Measurements from ENCODE around the gene UBQLNL.

The UBQLNL gene

GRCh38 chr11:5489576-5490357 is 26.7 kb downstream of the UBQLNL start:
- Histone ChIP-seq H3K27ac (replicated peaks) (no peak overlapping the region), H3K27me3 (ENCODE audit: insufficient read depth, poor library complexity, severe bottlenecking) (no peaks in the 10 kb centered on the region), H3K4me3 (replicated peaks; ENCODE audit: insufficient read depth, low read length) (no peak overlapping the region)
- no peak for DNase-seq (ENCODE audit: low read depth in 1 of 2, low spot score in 1 of 2)
- TF ChIP-seq POLR2AphosphoS5 (IDR thresholded peaks at IDR 0.05; ENCODE audit: low read depth) (no peak), GABPA (IDR thresholded peaks at IDR 0.05; ENCODE audit: low read depth) (no peak), SPI1 (IDR thresholded peaks at IDR 0.05; ENCODE audit: borderline replicate concordance, low read depth) (no peak)
- TF ChIP-seq, protein P1, sequence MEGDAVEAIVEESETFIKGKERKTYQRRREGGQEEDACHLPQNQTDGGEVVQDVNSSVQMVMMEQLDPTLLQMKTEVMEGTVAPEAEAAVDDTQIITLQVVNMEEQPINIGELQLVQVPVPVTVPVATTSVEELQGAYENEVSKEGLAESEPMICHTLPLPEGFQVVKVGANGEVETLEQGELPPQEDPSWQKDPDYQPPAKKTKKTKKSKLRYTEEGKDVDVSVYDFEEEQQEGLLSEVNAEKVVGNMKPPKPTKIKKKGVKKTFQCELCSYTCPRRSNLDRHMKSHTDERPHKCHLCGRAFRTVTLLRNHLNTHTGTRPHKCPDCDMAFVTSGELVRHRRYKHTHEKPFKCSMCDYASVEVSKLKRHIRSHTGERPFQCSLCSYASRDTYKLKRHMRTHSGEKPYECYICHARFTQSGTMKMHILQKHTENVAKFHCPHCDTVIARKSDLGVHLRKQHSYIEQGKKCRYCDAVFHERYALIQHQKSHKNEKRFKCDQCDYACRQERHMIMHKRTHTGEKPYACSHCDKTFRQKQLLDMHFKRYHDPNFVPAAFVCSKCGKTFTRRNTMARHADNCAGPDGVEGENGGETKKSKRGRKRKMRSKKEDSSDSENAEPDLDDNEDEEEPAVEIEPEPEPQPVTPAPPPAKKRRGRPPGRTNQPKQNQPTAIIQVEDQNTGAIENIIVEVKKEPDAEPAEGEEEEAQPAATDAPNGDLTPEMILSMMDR (IDR thresholded peaks at IDR 0.05; ENCODE audit: insufficient read depth, low read length) = no peak
- TF ChIP-seq, protein P2, sequence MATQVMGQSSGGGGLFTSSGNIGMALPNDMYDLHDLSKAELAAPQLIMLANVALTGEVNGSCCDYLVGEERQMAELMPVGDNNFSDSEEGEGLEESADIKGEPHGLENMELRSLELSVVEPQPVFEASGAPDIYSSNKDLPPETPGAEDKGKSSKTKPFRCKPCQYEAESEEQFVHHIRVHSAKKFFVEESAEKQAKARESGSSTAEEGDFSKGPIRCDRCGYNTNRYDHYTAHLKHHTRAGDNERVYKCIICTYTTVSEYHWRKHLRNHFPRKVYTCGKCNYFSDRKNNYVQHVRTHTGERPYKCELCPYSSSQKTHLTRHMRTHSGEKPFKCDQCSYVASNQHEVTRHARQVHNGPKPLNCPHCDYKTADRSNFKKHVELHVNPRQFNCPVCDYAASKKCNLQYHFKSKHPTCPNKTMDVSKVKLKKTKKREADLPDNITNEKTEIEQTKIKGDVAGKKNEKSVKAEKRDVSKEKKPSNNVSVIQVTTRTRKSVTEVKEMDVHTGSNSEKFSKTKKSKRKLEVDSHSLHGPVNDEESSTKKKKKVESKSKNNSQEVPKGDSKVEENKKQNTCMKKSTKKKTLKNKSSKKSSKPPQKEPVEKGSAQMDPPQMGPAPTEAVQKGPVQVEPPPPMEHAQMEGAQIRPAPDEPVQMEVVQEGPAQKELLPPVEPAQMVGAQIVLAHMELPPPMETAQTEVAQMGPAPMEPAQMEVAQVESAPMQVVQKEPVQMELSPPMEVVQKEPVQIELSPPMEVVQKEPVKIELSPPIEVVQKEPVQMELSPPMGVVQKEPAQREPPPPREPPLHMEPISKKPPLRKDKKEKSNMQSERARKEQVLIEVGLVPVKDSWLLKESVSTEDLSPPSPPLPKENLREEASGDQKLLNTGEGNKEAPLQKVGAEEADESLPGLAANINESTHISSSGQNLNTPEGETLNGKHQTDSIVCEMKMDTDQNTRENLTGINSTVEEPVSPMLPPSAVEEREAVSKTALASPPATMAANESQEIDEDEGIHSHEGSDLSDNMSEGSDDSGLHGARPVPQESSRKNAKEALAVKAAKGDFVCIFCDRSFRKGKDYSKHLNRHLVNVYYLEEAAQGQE (IDR thresholded peaks at IDR 0.05; ENCODE audit: insufficient replicate concordance, low read depth) = no peak

DNA sequence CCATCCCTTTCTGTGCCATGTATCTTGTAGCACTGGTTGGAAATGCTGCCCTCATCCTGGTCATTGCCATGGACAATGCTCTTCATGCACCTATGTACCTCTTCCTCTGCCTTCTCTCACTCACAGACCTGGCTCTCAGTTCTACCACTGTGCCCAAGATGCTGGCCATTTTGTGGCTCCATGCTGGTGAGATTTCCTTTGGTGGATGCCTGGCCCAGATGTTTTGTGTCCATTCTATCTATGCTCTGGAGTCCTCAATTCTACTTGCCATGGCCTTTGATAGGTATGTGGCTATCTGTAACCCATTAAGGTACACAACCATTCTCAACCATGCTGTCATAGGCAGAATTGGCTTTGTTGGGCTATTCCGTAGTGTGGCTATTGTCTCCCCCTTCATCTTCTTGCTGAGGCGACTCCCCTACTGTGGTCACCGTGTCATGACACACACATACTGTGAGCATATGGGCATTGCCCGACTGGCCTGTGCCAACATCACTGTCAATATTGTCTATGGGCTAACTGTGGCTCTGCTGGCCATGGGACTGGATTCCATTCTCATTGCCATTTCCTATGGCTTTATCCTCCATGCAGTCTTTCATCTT is 27.6 kb downstream of the UBQLNL start:
- H3K27ac ChIP-seq (replicated peaks) = no peak overlapping the region
- H3K27me3 ChIP-seq (ENCODE audit: insufficient read depth, poor library complexity, severe bottlenecking) = no peaks in the 10 kb centered on the region
- no peak overlapping the region for H3K4me3 ChIP-seq (replicated peaks; ENCODE audit: insufficient read depth, low read length)
- no peak for DNase-seq (ENCODE audit: low read depth in 1 of 2, low spot score in 1 of 2)
- no peak for TF ChIP-seq POLR2AphosphoS5 (IDR thresholded peaks at IDR 0.05; ENCODE audit: low read depth)
- TF ChIP-seq SPI1 (IDR thresholded peaks at IDR 0.05; ENCODE audit: borderline replicate concordance, low read depth) = no peak
- TF ChIP-seq, protein P2 (IDR thresholded peaks at IDR 0.05; ENCODE audit: insufficient replicate concordance, low read depth) = no peak
- TF ChIP-seq GABPA (IDR thresholded peaks at IDR 0.05; ENCODE audit: low read depth) = no peak
- TF ChIP-seq, protein P1 (IDR thresholded peaks at IDR 0.05; ENCODE audit: insufficient read depth, low read length) = no peak

DNA sequence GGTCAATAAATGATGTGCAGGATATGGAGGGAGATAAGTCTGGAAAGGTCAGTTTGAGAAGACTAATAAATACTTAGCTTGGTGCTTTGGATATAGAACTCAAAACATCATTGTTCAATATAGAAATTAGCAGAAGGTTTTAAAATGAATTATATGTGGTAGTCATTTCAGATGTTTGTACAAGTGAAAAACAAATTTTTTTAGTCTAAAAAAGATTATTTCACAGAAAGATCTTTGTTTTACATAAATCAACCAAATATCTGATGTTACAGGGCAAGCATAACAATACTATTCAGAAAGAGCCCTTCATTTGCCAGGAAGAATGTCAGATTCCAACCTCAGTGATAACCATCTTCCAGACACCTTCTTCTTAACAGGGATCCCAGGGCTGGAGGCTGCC is 28.1 kb downstream of the UBQLNL start, which contains the start of gene OR52D1:
TSS of gene OR52D1 (plus strand) at position 301 of the 400 bp plus-strand sequence. CDS start at position 323, 22 bp downstream.
- Histone ChIP-seq H3K27me3 (ENCODE audit: insufficient read depth, poor library complexity, severe bottlenecking) (no peaks in the 10 kb centered on the region), H3K27ac (replicated peaks) (no peak within 1 kb of the TSS), H3K4me3 (replicated peaks; ENCODE audit: insufficient read depth, low read length) (no peak within 1 kb of the TSS)
- TF ChIP-seq, protein P1 (IDR thresholded peaks at IDR 0.05; ENCODE audit: insufficient read depth, low read length) = no peak
- TF ChIP-seq POLR2AphosphoS5 (IDR thresholded peaks at IDR 0.05; ENCODE audit: low read depth) = no peak
- TF ChIP-seq GABPA (IDR thresholded peaks at IDR 0.05; ENCODE audit: low read depth) = no peak
- TF ChIP-seq, protein P2 (IDR thresholded peaks at IDR 0.05; ENCODE audit: insufficient replicate concordance, low read depth) = no peak
- no peak for TF ChIP-seq SPI1 (IDR thresholded peaks at IDR 0.05; ENCODE audit: borderline replicate concordance, low read depth)
- DNase-seq (ENCODE audit: low read depth in 1 of 2, low spot score in 1 of 2) = no peak

Measured in HL-60 (cell line).